Stimulated activated CD4-positive, alpha-beta T cell treated with anti-CD3 and anti-CD28 coated beads, Interleukin-4, amount 100 ng/mL, for 24 hours (primary cell): ENCODE results near the gene MCM6.
"Not testable (repeated sequence)": the region's sequence is repeated elsewhere in the genome, so short reads cannot be mapped to it uniquely, and the experiment has no call there.

ENCODE experiments used
- DNase-seq: peaks from one replicate; pipeline ENCODE4 v3.0.0-alpha.2; 2020

The MCM6 gene

GRCh38 chr2:135876066-135876711 lies at the start of gene MCM6:
Gene MCM6, minus strand, starts transcription at chr2:135876443. Its CDS starts 78 bp downstream, at chr2:135876365.
- DNase-seq = peak; percentile 100

- no peak for DNase-seq
Measured at GRCh38 chr2:135925571-135925970, 49.3 kb upstream of the MCM6 start.

- peak; percentile 8 for DNase-seq
Measured at GRCh38 chr2:135916207-135916606, 40.0 kb upstream of the MCM6 start.

GRCh38 chr2:135914485-135914884 lies 38.2 kb upstream of the MCM6 start:
- no peak for DNase-seq

DNA sequence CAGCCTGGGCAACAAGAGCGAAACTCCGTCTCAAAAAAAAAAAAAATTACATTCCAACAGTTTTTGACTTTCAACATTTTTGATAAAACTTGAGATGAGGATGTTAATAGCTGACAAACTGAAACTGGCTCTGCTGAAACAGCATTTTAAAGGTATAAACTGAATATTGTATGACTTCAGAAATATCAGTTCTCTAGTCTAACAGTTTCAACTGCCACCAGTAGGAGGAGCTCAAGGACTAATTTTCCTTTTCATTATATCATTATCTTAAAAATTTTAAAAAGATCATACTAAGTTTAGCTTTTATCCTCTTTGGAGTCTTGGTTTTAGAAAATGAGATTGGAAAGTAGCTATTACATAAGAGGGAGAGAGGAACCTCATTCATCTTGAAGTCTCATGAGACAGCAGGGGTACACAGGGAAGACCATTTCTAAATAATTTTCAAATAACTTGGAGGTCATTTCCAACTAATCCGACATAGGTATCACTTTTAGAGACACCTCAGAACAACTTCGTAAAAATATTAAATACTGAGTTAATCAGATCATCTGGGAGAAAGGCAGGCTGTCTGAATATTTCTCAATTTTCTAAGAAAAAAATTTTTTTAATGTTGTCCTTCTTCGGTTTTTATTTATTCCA lies 37.6 kb upstream of the MCM6 start:
- DNase-seq = peak; percentile 65

DNA sequence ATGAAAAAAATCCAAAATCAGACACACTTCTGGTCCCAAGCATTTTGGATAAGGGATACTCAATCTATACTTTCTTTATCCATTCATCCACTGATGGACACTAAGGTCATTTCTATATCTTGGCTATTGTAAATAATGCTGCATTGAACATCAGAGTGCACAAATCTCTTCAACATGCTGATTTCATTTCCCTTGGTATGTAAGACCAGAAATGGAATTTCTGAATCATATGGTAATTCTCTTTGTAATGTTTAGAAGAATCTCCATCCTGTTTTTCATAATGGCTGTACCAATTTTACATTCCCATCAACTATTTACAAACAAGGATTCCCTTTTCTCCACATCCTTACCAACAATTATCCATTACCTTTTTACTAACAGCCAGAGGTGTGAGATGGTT lies 33.7 kb upstream of the MCM6 start:
- no peak for DNase-seq

DNA sequence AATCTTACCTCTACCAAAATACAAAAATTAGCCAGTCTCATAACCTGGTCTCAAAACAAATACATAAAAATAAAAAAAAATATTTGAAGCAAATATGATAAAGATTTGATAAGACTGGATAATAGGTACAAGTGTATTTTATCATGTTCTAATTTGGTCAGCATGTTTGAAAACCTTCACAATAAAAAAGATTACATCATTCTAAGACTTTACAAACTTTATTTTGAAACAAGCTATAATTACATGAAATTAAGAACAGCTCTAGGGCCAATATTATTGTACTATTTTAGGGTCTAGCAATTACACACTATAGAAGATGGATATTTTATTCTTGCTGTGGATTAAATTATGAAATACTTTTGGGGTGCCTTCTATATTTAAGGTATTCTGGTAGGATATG lies 29.4 kb upstream of the MCM6 start:
- DNase-seq = no peak

- no peak for DNase-seq
Measured at GRCh38 chr2:135904341-135904989, 28.2 kb upstream of the MCM6 start.

DNA sequence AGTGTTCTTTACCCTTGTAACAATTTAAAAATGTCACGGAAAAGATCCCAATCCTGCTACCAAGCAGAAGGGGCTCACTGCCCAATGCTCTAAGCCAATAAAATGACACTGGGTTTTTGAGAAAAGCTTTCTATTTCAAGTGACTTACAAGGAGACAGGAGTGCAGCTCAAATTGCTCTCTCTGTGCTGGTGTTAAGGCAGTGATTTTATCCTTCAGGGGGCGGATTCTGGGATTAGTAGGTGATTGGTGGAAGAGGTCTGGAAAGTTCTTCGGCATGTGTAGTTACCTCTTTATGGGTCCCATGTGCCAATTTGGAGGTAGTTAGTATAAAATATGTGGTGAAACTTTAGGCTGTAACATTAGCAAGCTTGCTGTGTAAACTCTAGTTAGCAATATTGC lies 27.4 kb upstream of the MCM6 start:
- DNase-seq = no peak

GRCh38 chr2:135899567-135899966 lies 23.3 kb upstream of the MCM6 start:
- DNase-seq = no peak

DNA sequence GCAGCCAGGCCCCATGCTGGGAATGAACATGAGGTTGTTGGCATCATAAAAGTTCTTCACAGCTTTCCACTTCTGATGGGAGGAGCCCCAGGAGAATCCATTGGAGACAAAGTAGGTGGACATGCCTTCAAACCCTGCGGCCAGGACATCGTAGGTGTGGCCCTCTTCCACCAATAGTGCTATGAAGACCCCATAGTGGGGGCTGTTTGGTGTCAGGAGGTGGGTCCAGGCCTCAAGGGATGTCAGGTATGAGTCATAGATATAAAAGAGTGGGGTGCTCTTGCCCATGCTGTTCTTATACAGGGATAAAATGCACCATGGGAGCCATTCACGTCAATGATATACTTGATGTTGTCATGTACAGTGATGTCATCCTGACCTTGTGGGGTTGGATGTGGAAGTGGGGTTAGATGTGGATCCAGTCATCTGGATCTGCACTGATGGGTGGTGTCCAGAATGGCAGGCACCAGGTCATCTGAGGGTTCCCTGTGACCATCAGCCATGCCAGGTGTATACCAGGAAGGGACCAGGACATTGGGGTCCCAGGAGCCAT lies 22.1 kb upstream of the MCM6 start:
- DNase-seq = no peak

GRCh38 chr2:135894930-135895329 lies 18.7 kb upstream of the MCM6 start:
- DNase-seq = no peak

DNA sequence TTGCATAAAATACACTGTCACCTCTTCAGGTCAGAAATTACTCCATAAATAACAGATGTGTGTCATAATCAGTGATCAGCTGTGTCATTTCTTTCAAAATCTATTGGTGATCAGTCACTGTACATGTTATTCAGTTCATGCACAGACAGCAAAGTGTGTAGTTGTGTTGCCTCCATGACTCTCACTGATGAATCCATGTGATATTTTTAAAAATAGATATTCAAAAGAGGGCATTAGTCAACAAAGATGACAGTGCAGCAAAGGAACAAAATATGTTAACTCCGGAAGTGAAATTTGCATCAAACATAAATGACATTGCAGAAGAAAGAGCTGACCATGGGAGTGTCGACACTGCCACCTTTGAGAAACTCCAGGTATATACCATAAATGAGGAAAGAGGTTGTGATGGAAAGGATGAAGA lies 17.1 kb upstream of the MCM6 start:
- DNase-seq = no peak

DNA sequence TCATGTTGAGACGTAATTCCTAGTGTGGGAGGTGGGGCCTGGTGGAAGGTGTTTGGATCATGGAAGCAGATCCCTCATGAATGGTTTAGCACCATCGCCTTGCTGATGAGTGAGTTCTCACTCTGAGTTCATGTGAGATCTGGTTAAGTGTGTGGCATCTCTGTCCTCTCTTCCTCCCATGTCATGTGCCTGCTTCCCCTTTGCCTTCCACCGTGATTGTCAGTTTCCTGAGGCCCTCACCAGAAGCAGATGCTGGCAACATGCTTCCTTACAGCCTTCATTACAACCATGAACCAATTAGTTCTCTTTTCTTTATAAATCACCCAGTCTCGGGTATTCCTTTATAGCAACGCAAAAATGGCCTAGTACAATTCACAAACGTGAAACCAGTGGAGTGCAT lies 14.6 kb upstream of the MCM6 start:
- no peak for DNase-seq

DNA sequence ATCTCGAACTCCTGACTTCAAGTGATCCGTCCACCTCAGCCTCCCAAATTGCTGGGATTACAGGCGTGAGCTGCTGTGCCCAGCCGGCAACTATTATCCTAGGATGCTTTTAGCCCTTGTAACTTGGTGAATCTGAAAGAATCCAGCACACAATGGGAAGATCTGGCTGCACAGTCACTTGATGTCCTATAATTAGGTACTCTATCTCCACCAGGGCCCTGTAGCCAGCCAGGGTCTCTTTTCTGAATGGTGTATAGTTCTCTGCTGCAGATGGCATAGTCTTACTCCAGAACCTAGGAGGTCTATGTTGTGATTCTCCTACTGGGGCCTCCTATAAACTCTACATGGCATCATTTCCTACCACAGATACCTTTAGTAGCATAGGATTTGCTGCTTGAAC lies 13.9 kb upstream of the MCM6 start:
- no peak for DNase-seq

- not testable (repeated sequence) for DNase-seq
Measured at GRCh38 chr2:135888587-135888986, 12.3 kb upstream of the MCM6 start.

GRCh38 chr2:135885709-135886108 lies 9.5 kb upstream of the MCM6 start:
- no peak for DNase-seq

- no peak for DNase-seq
Measured at GRCh38 chr2:135882415-135882814, 6.2 kb upstream of the MCM6 start.

DNA sequence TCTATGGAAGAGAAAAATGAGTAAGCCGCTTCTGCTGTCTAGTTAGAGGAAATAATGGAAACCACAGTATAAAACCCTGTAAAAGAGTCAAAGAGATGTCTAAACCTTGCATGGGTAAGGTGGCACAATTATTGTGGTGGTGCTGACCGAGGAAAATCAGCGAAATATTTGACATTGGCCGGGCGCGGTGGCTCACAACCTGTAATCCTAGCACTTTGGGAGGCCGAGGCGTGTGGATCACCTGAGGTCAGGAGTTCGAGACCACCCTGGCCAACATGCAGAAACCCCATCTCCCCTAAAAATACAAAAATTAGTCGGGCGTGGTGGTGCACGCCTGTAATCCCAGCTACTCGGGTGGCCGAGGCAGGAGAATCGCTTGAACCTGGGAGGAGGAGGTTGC lies 527 bp upstream of the MCM6 start:
- not testable (repeated sequence) for DNase-seq

DNA sequence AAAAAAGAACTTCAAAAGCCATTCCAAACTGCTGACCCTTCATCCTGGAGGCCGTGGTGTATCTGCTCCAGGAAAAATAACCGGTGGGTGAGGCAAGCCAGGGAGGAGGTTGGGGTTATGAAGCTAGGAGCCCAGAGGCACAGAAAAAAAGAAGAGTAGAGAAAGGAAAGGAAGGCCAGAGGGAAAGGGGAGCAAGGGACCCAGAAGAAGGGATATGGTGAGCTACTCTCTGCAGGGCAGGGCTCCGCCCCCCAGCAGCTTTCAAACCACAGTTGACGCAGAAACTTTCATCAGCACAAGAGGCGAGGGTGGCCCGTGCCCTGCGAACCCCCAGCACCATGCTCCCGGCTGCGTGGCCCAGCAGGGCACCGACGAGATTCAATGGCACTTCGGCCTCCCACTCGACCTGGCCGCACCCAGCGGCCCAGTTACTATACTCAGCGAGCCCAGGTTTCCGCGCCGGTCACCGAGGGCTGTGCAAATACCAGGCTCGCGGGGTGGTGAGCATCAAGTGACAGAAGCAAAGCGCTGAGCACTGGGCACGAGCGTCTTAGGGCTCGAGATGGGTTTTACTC lies 665 bp downstream of the MCM6 start:
- peak; percentile 84 for DNase-seq

DNA sequence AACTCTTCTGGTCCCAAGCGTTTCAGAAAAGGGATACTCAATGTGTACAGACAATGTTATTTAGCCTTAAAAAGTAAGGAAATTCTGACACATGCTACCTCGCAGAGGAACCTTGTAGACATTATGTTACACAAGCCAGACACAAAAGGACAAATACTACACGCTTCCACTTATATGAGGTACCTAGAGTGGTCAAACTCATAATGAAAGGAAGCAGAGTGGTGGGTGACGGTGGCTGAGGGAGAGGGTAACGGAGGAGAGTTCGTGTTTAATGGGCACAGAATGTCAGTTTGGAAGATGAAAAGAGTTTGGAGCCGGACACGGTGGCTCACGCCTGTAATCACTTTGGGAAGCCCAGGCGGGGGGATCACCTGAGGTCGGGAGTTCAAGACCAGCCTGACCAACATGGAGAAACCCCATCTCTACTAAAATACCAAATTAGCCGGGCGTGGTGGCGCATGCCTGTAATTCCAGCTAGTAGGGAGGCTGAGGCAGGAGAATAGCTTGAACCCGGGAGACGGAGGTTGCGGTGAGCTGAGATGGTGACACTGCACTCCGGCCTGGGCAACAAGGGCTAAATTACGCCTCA lies 1.4 kb downstream of the MCM6 start:
- no peak for DNase-seq

GRCh38 chr2:135870571-135870970 lies 5.7 kb downstream of the MCM6 start:
- DNase-seq = no peak

GRCh38 chr2:135863233-135863632 lies 13.0 kb downstream of the MCM6 start:
- DNase-seq = no peak
